Muscle of back (tissue), 11 donors: ENCODE results near the gene GALNT18. TPM values are rescaled to one million over a fixed set of nuclear protein-coding genes. Genes with fewer than 3 reads are reported as not detected.

Experiments
- DNase-seq, 3 donors: peaks; one replicate each; pipeline versions ENCODE4 v3.0.0 to v3.0.0-alpha.2; 2013
- polyA plus RNA-seq, 10 donors: library from polyadenylated mRNA; unstranded; fragments of 120-200 nt; gene quantifications; one replicate each; pipeline ENCODE4 v1.2.1, GENCODE V29; 2013; ENCODE audit not compliant: insufficient read length in 10 of 10

GALNT18 gene
- polyA plus RNA-seq, 10 donors, result 8.2 to 14.0 (median 11.1) TPM

DNA sequence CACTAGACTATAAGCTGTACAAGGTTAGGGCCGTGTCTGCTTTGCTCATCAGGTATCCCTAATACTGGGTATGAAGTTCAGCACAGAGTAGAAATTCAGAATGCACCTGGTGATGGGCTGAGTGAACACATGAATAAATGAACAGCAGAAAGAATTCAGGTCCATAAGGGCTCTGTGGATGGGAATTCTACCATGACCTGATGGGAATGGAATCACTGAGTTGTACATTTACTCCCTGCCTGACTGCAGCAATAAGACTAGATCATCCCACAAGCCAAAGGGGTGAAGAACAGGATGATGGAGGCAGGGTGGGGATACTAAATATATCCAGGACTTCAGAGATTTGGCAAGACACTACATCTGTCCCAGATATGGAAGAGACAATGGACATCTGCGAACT is 182.2 kb downstream of the GALNT18 start:
- no peak for DNase-seq

DNA sequence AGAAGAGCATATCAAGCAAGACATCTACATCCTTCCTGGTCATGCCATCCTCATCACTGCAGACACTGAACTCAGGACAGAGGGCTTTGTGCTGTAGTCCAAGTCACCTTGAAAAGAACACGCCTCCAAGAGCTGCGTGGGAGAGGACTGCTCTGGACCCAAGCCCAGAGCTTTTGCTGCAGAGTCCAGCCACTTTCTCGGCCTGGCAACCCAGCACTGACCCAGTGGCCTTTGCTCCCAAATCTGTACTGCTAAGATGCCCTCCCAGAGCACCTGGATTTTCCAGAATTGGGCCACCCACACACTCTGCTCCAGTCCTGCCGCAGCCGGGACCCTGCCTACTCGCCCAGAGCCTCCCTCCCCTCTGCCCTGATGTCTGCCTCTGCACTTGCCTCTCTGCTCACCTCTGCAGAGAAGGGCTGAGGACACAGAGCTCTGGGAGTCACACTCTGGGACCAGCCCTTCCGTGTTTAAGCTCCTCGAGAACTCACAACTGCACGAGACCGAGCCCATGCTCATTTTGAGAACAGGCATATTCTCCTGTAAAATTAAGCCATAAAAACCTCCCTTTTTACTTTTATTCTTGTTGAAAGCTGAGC is 185.0 kb downstream of the GALNT18 start:
- DNase-seq, result no peak

DNA sequence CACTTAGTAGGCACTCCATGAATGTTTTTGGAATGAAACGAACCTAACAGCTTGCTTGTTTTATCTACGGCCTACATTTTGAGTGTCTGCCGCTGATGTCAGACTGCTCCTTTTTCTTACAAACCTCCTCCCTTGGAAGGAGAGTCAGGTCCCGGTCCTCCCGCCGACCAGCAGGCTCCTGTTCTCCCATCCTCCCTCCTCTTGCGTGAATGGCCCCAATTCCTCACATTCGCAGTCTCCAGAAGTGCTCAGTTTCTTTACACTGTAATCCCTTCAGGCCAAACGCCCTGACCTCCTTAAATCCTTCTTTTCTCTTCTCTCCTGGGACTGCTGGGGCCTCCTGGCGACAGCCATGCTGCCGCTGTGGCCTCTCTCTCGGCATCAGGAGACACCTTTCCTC is 186.2 kb downstream of the GALNT18 start:
- no peak for DNase-seq

DNA sequence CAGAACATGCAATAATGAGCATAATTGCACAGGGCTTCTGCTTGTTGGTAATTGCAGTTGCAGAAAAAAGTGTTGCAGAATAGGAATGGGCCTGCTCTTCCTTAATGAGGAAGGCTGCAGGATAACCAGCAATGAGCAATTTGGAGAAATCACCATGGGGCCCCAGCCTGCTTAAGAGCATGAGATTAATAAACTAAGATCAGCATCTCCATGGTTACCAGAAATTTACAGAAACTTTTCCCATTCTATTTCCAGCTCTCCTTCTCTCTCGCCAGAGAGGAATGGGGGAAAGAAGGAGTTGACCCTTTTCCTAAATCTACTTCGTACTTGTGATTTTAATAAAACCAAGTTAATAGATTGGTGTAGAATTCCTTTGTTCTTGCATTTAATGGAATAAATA is 187.8 kb downstream of the GALNT18 start:
- peak in 1 of 3 donors; percentile 34 for DNase-seq

DNA sequence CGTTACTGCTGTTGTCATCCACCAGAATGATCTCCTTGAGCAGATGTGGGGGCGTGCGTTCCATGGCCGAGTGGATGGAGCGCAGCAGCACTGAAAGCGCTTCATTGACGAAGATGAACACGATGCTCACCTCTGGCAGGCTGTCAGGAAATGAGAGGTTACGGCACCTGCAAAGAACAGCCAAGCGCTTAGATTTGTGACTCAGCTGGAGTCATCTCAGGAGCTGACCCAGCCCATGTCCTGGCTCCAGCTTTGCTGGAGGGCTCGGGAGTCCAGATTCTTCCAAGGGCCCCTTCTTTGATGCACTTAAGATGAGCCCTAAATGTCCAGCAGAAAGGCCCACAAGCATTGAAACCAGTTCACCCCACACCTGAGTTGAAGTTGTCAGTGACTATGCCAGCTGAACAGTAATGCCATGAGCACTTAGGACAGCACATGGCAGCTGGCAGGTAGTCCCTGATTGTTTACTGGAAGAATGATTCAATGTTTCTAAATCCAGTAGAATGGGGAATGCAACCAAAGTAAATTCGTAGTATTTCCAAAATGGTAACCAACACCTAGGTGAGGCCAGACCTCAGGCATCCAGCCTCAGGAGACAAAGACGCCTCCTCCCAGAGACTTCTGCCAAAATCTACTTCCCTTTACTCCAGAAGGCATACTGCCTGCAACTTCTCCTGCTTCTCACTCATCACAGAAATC is 189.0 kb downstream of the GALNT18 start:
- DNase-seq, result no peak

DNA sequence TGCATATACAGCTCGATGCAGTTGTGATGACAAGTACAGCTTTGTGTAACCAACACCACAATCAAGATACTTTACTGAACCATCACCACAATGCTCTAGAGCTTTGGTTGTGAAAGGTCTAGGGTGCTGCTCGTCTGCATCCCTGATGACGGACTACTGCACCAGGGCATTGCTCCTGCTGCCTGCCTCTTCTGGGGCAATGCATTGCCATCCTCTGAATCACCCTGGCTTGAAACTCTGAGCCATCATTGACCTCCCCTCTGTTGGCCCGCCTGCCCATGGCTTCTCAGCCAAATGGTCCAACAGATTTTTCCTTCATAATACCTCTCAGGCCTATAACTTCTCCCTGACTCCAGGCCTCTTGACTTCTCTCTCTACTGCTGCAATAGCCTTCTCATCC is 191.4 kb downstream of the GALNT18 start:
- no peak for DNase-seq

DNA sequence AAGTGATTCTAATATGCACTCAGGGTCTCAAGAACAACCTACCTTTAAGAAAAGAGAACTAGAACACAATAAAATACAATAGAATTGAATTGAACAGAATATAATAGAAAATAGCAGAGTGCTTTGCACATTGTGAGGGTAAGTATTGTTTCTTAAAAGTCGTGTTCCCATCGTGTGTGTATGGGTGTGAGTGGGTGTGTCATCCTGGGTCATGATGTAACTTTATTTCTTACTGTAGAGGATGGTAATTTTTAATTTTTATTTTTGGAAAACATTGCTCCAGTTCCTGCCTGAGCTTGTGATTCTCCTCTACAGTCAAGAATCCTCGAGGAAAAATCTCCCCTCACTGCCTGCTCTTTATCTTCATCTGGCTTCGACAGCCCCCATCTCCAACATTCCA is 193.1 kb downstream of the GALNT18 start:
- DNase-seq, result no peak

DNA sequence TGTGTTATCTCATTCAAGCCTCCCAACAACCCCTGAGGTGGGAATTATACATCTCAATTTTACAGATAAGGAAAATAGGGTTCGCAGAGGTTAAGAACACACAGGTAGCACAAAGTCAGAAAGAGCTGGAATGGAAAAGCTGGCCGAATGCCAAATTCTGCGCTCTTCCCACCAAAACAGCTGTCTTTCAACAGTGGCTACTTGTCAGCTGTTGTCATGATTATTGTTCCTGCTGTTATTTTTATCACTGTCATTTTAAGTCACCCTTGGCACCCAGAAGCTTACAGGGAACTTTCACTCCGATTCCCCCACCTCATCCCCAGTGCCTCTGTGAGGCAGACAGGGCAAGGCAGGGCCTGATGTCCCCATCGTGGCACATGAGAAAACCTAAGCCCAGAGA is 194.3 kb downstream of the GALNT18 start:
- DNase-seq, result peak in 1 of 3 donors; percentile 71

DNA sequence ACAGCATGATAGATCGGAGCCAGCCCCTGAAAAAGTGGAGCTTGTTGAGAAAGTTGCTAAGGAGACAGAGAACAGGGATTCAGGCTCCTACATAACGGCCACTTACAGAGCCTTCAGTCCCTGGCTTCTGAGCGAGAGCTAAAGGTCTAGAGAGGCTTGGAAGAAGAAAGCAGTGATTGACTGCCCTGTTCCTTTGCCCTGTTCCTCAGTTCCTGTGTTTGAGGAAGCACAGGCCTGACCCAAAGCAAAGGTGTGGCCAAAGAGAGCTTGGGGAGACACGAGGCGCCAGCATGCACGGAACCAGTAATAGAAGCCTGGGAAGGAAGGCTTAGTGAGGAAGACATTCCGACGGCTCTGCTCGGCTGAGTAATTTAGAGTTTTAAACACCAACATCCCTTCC is 194.7 kb downstream of the GALNT18 start:
- no peak for DNase-seq

DNA sequence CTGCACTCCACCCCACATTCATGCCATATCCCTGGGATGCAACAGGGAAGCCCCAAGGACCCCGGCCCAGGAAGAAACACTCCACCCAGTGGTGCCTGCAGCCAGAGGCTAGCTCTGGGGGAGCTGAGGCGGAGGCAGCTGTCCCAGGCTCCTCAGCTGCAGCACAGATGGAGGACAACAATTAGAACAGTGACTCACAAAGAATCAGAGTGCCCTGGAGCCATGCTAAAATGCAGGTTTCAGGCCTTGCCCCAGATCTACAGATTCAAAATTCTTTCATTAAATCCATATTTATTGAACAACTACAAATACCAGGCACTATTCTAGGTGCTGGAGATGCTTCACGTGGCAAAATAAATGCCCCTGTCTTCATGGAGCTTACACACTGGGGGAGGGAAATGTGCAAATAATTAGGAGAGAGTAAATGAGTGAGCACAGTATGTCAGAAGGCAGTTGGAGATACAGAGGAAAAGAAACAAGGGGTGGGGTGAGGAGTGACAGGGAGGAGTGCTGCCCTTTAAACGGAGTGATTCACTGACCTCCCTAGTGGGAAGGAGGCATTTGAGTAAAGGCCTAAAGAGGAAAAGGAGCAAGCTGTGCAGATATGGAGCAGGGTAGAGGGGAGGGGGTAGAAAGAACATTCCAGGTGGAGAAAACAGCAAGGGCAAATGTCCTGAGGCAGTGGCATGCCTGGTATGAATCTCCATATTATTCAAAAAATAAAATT is 195.4 kb downstream of the GALNT18 start:
- DNase-seq, result no peak

DNA sequence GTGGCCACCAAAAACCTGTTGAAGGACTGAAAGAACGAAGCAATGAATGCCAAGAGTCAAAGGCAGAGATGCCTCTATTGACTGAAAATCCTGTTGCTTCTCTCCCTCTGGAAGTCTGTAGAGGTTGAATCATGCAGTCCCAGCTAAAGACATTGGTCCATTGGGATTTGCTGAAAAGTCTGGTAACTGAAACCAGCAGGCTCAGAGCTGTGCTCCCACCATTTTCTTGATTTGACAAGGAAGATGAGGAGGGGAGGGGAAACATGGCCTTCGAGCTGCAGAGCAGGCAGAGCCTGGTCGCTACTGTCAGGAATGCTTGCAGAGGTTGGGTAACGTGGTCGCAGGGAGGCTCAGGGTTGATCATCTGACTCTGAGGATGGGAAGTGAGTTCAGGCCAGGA is 196.0 kb downstream of the GALNT18 start:
- no peak for DNase-seq

DNA sequence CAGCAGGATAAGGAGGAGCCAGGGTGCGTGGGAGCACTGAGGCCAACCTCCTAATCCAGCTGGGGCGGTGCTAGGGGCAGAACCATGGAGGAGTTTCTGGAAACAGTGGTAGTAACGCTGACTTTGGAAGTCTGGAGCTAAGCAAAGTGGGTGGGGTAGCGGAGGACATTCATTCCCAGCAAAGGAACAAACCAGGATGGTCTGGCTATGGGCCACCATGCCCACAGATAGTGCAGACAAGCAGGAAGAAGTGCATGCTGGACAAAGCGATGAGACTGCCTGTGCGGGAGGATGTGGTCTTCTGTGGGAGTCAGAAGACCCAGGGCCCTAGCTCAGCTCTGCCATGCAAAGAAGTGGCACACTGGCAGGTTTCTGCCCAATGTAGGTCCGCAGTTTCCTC is 197.1 kb downstream of the GALNT18 start:
- DNase-seq, result no peak

DNA sequence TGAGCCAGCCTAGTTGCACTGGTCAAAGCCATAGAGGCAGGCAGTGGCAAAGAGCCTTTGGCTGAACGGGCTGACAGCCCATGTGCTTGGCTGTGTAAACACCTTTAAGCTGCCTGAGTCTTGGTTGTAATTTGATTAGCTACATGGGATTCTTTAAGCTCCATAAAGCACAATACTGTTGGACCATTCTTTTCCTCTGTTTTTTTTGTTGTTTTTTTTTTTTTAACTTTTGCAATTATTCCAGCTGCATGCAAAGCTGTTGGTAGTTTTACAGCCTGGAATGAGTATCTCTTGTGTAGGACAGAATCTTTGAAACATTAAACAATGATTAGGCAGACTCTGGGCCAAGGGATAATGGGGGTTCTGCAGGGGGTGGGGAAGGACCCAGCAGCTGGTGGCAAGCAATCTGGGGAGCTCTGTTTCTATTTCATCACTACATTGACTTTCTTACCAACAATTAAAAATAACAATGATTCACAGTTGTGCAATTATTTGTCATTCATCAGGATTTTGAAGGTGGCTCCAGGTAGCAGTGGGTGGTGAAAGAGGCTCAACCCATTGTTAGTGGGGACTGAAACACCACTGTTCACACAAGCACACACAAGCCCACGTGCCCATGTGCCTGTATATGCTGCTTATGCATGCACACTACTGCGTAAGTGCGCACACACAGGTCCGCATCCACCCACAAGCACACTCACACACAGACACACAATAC is 199.2 kb downstream of the GALNT18 start:
- no peak for DNase-seq

DNA sequence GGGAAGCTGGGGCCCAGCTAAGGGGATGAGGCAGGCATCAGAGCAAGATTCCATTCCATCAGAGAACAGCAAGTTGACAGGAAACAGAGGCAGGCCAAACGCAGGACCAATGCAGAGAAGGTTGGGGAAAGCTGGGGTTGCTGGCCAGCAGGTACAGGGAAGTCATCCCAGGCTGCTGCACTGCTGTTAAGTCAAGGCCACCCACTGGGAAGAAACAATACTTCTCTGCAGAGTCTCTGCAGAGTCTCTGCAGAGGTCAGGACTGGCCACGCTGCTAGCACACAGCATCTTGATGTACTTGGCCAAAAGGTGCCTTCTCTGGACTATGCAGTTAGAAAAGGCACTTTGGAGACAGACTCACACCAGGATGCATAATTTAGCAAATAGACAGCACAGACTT is 200.3 kb downstream of the GALNT18 start:
- no peak for DNase-seq

DNA sequence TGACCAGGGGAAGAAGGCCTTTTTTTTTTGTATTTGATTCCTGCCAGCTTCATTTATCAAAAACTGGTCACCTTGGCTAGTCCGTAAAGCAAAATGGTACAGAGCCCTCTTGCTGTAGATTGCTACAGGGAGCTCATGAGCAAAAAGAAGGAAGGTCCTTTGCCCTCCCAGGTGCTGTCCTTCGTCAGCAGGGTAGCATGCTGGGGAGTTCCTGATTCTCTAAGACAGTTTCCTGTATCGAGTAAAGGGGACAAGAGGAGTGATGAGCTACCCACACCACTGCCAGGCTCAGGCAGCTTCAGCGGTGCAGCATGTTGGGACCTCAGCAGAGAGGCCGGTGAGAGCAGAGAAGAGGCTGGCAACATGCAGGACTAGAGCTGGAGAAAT is 200.9 kb downstream of the GALNT18 start:
- DNase-seq, result no peak

DNA sequence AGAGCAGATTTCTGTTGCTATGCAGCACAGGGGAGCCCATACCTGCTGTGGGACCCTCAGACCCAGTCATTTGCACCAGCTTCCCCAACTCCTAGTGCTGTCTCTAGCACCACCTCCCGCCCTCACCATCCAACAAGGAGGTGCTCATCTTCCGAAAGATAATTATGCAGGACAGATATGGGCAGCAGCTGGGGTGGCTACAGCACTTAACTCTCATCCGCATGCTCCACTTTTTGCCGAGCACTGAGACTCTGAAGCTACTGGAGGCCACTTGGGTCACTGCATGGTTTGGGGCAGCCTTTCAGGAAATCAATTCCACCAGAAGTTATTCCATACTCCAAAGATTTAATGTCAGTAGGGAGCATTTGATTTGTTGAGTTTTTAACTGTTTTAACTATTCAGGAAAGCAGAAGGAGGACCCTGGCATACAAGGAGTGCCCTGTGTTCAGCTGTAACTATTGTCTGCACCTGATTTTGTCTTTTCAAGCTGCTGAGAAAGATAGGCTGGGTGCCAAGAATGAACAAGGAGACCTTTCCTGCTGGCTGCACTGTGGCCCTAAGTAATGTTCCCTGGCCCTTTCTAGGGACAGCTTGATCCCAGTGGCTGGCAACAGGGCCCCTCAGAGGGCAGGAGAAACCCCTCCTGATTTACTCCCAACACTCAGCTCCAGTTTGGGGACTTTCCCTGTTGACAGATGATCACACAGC is 201.5 kb downstream of the GALNT18 start:
- no peak for DNase-seq

DNA sequence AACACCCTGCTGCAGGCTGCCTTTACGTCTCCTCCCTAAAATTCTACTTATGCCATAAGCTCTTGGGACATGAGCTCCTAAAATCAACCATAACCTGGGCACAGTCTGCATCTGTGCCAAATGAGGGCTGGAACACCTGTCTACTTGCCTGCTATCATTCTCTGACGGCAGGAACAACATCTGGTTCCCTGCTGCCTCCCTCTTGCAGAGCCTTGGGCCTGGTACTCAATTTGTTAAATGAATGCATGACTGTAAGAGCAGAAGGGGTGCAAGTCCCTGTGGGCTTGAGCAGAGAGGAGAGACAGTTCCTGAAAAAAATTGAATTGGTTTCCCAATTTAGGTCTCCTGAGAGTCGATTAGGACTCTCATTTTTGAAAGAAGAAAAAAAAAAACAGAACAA is 202.1 kb downstream of the GALNT18 start:
- no peak for DNase-seq

DNA sequence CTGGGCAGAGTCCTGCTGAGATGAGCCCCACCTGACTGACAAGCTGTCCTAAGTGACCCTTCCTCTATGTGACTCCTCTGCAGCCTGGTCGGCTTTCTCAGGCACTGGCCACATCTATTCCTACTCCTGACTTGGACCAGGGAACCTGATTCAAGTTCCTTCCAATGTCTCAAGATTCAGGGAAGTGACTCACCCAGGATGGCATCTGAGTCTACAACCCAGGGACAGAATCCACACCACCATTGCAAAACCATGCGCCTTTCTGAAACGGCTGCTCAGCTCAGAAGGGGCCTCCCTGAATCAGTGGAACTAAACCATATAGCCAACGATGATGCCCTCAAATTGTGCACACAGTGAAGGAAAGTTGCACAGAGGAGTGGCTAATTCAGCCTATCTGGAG is 204.9 kb downstream of the GALNT18 start:
- no peak for DNase-seq

DNA sequence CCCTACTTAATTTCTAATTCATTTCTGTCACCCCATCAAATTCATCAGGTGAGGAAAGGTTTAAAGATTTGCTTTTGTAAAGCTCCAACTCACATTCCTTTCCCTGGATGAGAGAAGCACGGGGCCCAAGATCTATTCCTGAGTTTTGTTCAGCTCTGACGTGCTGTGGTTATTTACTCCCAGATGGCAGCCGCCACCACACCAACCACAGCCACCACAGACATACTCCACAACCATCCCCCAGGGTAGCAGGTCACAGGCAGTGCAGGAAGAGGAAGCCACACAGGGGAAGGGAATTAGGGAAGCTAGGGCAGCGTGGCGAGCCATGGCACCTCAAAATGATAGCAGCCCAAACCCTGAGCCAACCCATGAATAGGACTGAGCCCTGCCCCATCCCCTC is 205.3 kb downstream of the GALNT18 start:
- no peak for DNase-seq

DNA sequence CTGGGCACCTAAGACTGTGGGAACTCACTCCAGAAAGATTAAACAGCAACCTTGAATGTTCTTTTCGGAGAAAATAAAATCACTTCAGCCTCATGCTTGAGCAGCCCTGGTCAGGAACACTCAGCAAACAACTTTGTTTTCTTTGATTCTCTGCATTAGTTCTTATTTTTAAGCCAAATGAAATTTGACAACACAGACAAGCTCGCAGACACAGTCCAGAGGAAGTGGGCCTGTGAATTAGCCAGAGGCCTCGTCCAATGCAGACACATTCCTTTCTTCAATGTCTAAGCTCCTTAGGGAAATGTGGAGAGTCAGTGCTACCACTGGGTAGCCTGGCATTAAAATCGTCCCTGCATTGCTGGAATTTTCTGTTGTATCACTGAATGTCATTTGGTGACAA is 205.9 kb downstream of the GALNT18 start:
- no peak for DNase-seq

DNA sequence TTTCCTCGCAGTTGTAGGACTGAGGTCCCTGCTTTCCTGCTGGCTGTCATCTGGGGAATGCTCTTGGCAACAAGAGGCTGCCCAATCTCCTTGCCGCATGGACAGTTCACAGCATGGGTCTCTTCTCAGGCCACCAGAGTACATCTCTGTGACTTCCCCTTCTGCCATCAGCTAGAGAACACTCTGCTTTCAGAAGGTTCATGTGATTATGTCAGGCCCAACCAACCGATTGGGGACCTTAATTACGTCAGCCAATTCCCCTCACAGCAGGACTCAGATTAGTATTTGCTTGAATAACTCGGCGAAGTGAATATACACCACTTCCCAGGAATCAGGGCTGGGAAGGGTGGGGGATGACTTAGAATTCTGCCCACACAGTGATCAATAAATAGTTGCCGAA is 206.8 kb downstream of the GALNT18 start:
- DNase-seq, result no peak

DNA sequence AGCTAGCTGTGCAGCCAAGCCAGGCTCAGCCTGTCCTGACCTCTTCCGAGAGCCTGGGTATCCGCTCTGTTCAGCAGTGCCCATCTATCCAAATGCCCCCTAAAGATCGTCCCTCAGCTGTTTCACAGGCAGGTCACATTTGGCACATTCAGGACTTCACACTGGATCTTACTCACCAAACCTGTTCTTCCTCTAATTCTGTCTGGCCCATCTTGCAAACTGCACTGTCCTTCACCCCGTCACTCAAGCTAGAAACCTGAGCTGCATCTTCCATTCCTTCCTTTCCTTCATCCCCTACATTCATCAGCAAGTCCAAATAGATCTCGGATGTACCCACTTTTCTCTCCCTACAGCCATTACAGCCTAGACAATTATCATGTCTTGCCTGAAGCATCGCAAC is 208.0 kb downstream of the GALNT18 start:
- DNase-seq, result no peak
